ENCODE results near the gene FEZF1. TPM values are rescaled to one million over a fixed set of nuclear protein-coding genes. Genes with fewer than 3 reads are reported as not detected.
"Not testable (repeated sequence)": the region's sequence is repeated elsewhere in the genome, so short reads cannot be mapped to it uniquely, and the experiment has no call there.

The FEZF1 gene
- total RNA-seq, 4 donors from 2014 or later: not detected

DNA sequence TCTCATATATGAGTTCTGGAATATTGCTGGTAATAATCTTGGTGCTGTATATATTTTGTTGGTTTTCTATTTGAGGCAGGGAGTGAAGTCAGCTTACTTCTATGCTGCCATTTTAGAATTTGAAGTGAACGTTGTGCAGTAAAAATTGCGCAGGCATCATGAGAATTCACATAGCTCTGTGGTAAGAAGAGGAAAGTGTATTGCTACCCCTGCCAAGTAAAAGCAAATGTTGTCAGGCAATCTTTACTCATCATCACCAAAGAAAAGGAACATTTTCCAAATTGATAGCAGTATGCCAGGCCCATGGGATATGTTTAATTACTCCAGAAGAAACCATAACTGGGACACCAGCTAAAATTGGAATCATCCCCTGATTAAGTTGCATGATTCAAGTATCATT is 13.4 kb downstream of the FEZF1 start:
- Histone ChIP-seq H3K27me3 (peaks cover 0 to 3% (median 0%) of the 10 kb centered on the region in 3 donors), H3K9me3 (no peaks in the 10 kb centered on the region), H3K4me3 (no peak overlapping the region), H3K27ac (no peak overlapping the region), H3K36me3 (no peaks in the 10 kb centered on the region), H3K4me1 (no peaks in the 10 kb centered on the region)
- TF ChIP-seq, protein P1, sequence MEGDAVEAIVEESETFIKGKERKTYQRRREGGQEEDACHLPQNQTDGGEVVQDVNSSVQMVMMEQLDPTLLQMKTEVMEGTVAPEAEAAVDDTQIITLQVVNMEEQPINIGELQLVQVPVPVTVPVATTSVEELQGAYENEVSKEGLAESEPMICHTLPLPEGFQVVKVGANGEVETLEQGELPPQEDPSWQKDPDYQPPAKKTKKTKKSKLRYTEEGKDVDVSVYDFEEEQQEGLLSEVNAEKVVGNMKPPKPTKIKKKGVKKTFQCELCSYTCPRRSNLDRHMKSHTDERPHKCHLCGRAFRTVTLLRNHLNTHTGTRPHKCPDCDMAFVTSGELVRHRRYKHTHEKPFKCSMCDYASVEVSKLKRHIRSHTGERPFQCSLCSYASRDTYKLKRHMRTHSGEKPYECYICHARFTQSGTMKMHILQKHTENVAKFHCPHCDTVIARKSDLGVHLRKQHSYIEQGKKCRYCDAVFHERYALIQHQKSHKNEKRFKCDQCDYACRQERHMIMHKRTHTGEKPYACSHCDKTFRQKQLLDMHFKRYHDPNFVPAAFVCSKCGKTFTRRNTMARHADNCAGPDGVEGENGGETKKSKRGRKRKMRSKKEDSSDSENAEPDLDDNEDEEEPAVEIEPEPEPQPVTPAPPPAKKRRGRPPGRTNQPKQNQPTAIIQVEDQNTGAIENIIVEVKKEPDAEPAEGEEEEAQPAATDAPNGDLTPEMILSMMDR (IDR thresholded peaks at IDR 0.05 in 4 of 5, conservative IDR thresholded peaks at IDR 0.05 in 1 of 5): no peak
- no peak for TF ChIP-seq POLR2A (IDR thresholded peaks at IDR 0.05)
- intact Hi-C loops (cut with DNase I; ENCODE audit: low total_unique reads): no loop called here
- DNase-seq (no peak), ATAC-seq (no peak)
- in situ Hi-C loops (cut with MboI; ENCODE audit: low sequenced_read_pairs in 4 of 4): no loop called here

DNA sequence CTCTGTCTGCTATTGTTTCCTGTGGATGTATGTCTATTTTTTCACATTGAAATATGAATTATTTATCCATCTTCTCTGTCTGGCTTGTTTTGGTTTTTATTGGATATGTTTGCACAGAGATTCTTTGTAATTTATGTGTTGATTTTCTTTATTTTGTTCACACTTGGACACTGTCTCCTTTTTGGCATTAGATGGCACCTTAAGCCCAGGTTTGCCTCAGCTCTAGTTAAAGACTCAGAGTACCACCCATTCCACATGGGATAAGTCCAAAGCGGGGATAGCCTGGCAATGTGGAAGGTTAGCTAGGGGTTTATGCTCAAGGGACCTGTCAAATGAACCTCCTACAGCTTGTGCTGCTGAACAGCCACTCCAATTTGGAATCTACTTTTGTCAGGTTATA is 14.1 kb downstream of the FEZF1 start:
- in situ Hi-C loops (cut with MboI; ENCODE audit: low sequenced_read_pairs in 4 of 4) (no loop called here), intact Hi-C loops (cut with DNase I; ENCODE audit: low total_unique reads) (no loop called here)
- H3K4me3 ChIP-seq: no peak overlapping the region
- H3K27ac ChIP-seq: no peak overlapping the region
- H3K27me3 ChIP-seq: peaks cover 0 to 3% (median 0%) of the 10 kb centered on the region in 3 donors
- ATAC-seq (no peak), DNase-seq (no peak)
- H3K9me3 ChIP-seq: no peaks in the 10 kb centered on the region
- no peaks in the 10 kb centered on the region for H3K36me3 ChIP-seq
- TF ChIP-seq, protein P1 (IDR thresholded peaks at IDR 0.05 in 4 of 5, conservative IDR thresholded peaks at IDR 0.05 in 1 of 5): no peak
- no peak for TF ChIP-seq POLR2A (IDR thresholded peaks at IDR 0.05)
- no peaks in the 10 kb centered on the region for H3K4me1 ChIP-seq

DNA sequence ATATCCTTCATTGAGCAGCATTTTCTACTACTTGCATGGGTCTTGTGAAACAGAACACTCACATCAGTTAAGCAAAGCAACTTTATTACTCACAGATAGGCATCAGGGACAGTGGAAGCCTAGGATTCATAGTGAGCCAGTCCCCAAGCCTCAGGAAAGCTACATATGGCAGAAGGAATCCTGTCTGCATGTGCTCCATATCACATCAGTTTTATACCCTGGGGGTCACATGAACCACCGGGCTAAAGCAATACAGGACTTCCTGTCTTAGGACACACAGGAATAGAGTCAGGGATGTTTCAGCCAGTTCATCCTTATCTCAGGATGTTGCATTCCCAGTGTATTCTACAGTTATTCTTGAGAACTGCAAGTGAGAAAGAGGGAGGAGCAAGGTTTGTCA is 15.1 kb downstream of the FEZF1 start:
- H3K4me1 ChIP-seq: no peaks in the 10 kb centered on the region
- DNase-seq (no peak), ATAC-seq (no peak)
- H3K27ac ChIP-seq: no peak overlapping the region
- in situ Hi-C loops (cut with MboI; ENCODE audit: low sequenced_read_pairs in 4 of 4): no loop called here
- H3K36me3 ChIP-seq: no peaks in the 10 kb centered on the region
- TF ChIP-seq, protein P1 (IDR thresholded peaks at IDR 0.05 in 4 of 5, conservative IDR thresholded peaks at IDR 0.05 in 1 of 5): no peak
- no peak for TF ChIP-seq POLR2A (IDR thresholded peaks at IDR 0.05)
- H3K4me3 ChIP-seq: no peak overlapping the region
- H3K27me3 ChIP-seq: peaks cover 0 to 3% (median 0%) of the 10 kb centered on the region in 3 donors
- no peaks in the 10 kb centered on the region for H3K9me3 ChIP-seq
- intact Hi-C loops (cut with DNase I; ENCODE audit: low total_unique reads): no loop called here

DNA sequence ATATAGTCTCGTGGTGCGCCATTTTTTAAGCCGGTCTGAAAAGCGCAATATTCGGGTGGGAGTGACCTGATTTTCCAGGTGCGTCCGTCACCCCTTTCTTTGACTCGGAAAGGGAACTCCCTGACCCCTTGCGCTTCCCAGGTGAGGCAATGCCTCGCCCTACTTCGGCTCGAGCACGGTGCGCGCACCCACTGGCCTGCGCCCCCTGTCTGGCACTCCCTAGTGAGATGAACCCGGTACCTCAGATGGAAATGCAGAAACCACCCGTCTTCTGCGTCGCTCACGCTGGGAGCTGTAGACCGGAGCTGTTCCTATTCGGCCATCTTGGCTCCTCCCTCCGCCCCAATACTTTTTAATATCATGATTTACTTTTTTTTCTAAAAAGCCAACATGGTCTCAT is 19.9 kb downstream of the FEZF1 start:
- ATAC-seq; intact Hi-C loops (cut with DNase I; ENCODE audit: low total_unique reads): not testable (repeated sequence)

DNA sequence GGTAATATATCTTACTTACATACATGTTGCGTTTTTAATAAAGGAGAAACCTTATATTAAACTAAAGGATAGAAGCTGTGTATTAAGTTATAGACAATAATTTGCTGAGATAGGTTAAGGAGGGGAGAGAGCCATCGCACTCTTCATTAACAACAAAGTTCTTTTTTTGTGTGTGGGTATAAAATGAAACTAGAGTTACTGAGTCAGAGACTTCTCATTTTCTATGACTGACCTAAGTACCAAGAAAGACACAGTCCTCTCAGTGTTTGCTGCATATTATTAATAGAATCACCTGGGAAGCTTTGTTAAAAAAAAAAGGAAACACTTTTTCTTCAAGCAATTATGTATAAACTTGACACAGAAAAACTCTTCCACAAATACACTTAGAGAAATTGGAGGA is 31.4 kb downstream of the FEZF1 start:
- ATAC-seq: no peak
- DNase-seq: no peak
- in situ Hi-C loops (cut with MboI; ENCODE audit: low sequenced_read_pairs in 4 of 4) (no loop called here), intact Hi-C loops (cut with DNase I; ENCODE audit: low total_unique reads) (no loop called here)
- Histone ChIP-seq H3K36me3 (no peaks in the 10 kb centered on the region), H3K27ac (no peak overlapping the region), H3K4me3 (no peak overlapping the region), H3K4me1 (no peaks in the 10 kb centered on the region), H3K9me3 (no peaks in the 10 kb centered on the region), H3K27me3 (no peaks in the 10 kb centered on the region)
- TF ChIP-seq, protein P1 (IDR thresholded peaks at IDR 0.05 in 4 of 5, conservative IDR thresholded peaks at IDR 0.05 in 1 of 5): no peak
- no peak for TF ChIP-seq POLR2A (IDR thresholded peaks at IDR 0.05)

More for the DNA sequence above, 19.9 kb downstream of the FEZF1 start:
- H3K27ac ChIP-seq; H3K4me1 ChIP-seq; in situ Hi-C loops (cut with MboI; ENCODE audit: low sequenced_read_pairs in 4 of 4); H3K4me3 ChIP-seq; DNase-seq; H3K27me3 ChIP-seq; H3K36me3 ChIP-seq; H3K9me3 ChIP-seq: not testable (repeated sequence)
